GM06990 (cell line): Measurements from ENCODE around the gene HRC.
"Not testable (repeated sequence)": the region's sequence is repeated elsewhere in the genome, so short reads cannot be mapped to it uniquely, and the experiment has no call there.

Experiments
- DNase-seq: peaks from one replicate; pipeline ENCODE4 v3.0.0-alpha.2; 2011; ENCODE audit not compliant: insufficient read length; ENCODE audit errors: extremely low read depth
- H3K27me3 ChIP-seq: replicated peaks from 2 replicates; pipeline ENCODE4 v1.6.0; 2011; ENCODE audit warnings: low read length; ENCODE audit not compliant: control insufficient read depth, insufficient read depth
- H3K36me3 ChIP-seq: 2 replicates; pipeline ENCODE4 v1.5.1; 2011; ENCODE audit warnings: low read length; ENCODE audit not compliant: control insufficient read depth, insufficient read depth
- H3K4me3 ChIP-seq: replicated peaks from 2 replicates; pipeline ENCODE4 v1.5.1; 2011; ENCODE audit warnings: low read depth, mild to moderate bottlenecking, control low read depth, low read length
- CTCF ChIP-seq: IDR thresholded peaks from 2 replicates; pipeline ENCODE4 v1.5.1; 2011; ENCODE audit warnings: low read length, control low read depth, mild to moderate bottlenecking, inconsistent platforms; ENCODE audit not compliant: insufficient read depth, poor library complexity, severe bottlenecking

HRC gene

GRCh38 chr19:49182848-49183375, 27.7 kb upstream of the HRC start:
- no peak for DNase-seq
- Histone ChIP-seq H3K27me3 (no peaks in the 10 kb centered on the region), H3K36me3 (no peaks in the 10 kb centered on the region), H3K4me3 (no peak overlapping the region)
- no peak for TF ChIP-seq CTCF

- H3K36me3 ChIP-seq, H3K4me3 ChIP-seq, DNase-seq, H3K27me3 ChIP-seq: not testable (repeated sequence)
Observed at GRCh38 chr19:49182010-49182847, 27.0 kb upstream of the HRC start.

GRCh38 chr19:49180659-49181058, 25.5 kb upstream of the HRC start:
- Histone ChIP-seq H3K4me3 (no peak overlapping the region), H3K27me3 (no peaks in the 10 kb centered on the region), H3K36me3 (no peaks in the 10 kb centered on the region)
- no peak for TF ChIP-seq CTCF
- DNase-seq = no peak

GRCh38 chr19:49173198-49173597, 18.0 kb upstream of the HRC start:
- no peak for TF ChIP-seq CTCF
- H3K27me3 ChIP-seq = no peaks in the 10 kb centered on the region; the same call in 1 of the 2 replicates
- no peak overlapping the region for H3K4me3 ChIP-seq
- no peak for DNase-seq
- no peaks in the 10 kb centered on the region for H3K36me3 ChIP-seq

DNA sequence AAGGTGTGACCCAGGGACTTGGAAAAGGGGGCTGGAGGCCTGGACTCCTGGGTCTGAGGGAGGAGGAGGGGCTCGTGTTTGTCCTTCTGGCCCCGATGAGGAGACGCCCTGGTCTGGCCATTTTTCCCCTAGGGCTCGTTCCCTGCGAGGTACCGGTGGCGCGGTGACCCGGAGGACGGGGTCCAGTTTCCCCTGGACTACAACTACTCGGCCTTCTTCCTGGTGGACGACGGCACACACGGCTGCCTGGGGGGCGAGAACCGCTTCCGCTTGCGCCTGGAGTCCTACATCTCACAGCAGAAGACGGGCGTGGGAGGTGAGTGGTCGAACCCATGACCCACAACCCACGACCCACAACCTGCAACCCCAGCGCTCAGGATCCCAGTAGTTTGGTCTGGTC, 13.2 kb upstream of the HRC start:
- Histone ChIP-seq H3K36me3 (no peaks in the 10 kb centered on the region), H3K4me3 (no peak overlapping the region), H3K27me3 (peaks cover 2% of the 10 kb centered on the region; the same call in 1 of the 2 replicates)
- no peak for TF ChIP-seq CTCF
- DNase-seq = no peak

GRCh38 chr19:49167857-49168409, 12.7 kb upstream of the HRC start:
- TF ChIP-seq CTCF = no peak
- Histone ChIP-seq H3K4me3 (no peak overlapping the region), H3K36me3 (no peaks in the 10 kb centered on the region), H3K27me3 (peaks cover 2% of the 10 kb centered on the region; the same call in 1 of the 2 replicates)
- DNase-seq = no peak
